K562 (cell line): ENCODE data around the gene RDH5. TPM values are rescaled to one million over a fixed set of nuclear protein-coding genes. Genes with fewer than 3 reads are reported as not detected.

Experiments used
- ARNT ChIP-seq, 2 experiments: fragments of 450-650 bp; IDR thresholded peaks; 2 replicates each; pipeline ENCODE4 v1.6.1; 2016; ENCODE audit warnings: mild to moderate bottlenecking in 1 of 2
- CBFA2T2 ChIP-seq: fragments of 450-650 bp; conservative IDR thresholded peaks from 2 replicates; pipeline ENCODE4 v1.6.1; 2017; ENCODE audit warnings: mild to moderate bottlenecking
- CBFA2T3 ChIP-seq: fragments of 450-650 bp; IDR thresholded peaks from 2 replicates; pipeline ENCODE4 v1.6.1; 2017
- CCNT2 ChIP-seq: IDR thresholded peaks from 2 replicates; pipeline ENCODE4 v1.6.1; 2011; ENCODE audit warnings: borderline replicate concordance, low read depth, mild to moderate bottlenecking, moderate library complexity, mixed read lengths, low read length; ENCODE audit not compliant: insufficient read length; ENCODE audit errors: extremely low read depth
- EP400 ChIP-seq: fragments of 450-650 bp; IDR thresholded peaks from 2 replicates; pipeline ENCODE4 v1.6.1; 2017; ENCODE audit warnings: antibody characterized with exemption, mild to moderate bottlenecking, moderate library complexity
- ID3 ChIP-seq, 2 experiments: fragments of 250-450 bp in 1 of 2; fragments of 450-650 bp in 1 of 2; sonication (Bioruptor Pico) in 1 of 2; IDR thresholded peaks; 2 replicates each; pipeline versions ENCODE4 v1.6.1 to v1.8.0; 2016 to 2021; ENCODE audit warnings: mild to moderate bottlenecking in 2 of 2, moderate library complexity in 2 of 2, missing compliant biosample characterization in 1 of 2, missing genetic modification characterization in 1 of 2
- JUN ChIP-seq, 2 experiments: sonication (generic) in 1 of 2; formaldehyde crosslinking in 1 of 2; IDR thresholded peaks; 2 replicates each; pipeline versions ENCODE4 v1.6.1 to v1.8.0; 2012 to 2022; ENCODE audit warnings: borderline replicate concordance in 2 of 2, mild to moderate bottlenecking in 2 of 2, improper control_type of control experiment in 1 of 2, low read depth in 1 of 2, low read length in 1 of 2, missing genetic modification reagents in 1 of 2
- POLR2AphosphoS5 ChIP-seq: IDR thresholded peaks from 2 replicates; pipeline ENCODE4 v1.6.1; 2011; ENCODE audit warnings: mild to moderate bottlenecking, low read depth, low read length, moderate library complexity; ENCODE audit not compliant: control insufficient read depth, insufficient read depth
- YY1 ChIP-seq, 3 experiments: IDR thresholded peaks; 2 replicates each; pipeline ENCODE4 v1.6.1; 2011; ENCODE audit warnings: low read length in 2 of 3, mild to moderate bottlenecking in 2 of 3, moderate library complexity in 2 of 3, borderline replicate concordance in 1 of 3, control low read depth in 1 of 3, low read depth in 1 of 3; ENCODE audit not compliant: insufficient read depth in 3 of 3, insufficient replicate concordance in 2 of 3, control insufficient read depth in 1 of 3, insufficient read length in 1 of 3; ENCODE audit errors: extremely low read depth in 1 of 3
- ZBTB7A ChIP-seq: IDR thresholded peaks from 2 replicates; pipeline ENCODE4 v1.6.1; 2011; ENCODE audit warnings: low read depth, mild to moderate bottlenecking, low read length, moderate library complexity, borderline replicate concordance; ENCODE audit not compliant: control insufficient read depth
- ZFX ChIP-seq: sonication (generic); formaldehyde crosslinking; IDR thresholded peaks from 2 replicates; pipeline ENCODE4 v1.8.0; 2022; ENCODE audit warnings: mild to moderate bottlenecking, missing genetic modification reagents, moderate library complexity
- ZKSCAN8 ChIP-seq: fragments of 200-800 bp; sonication (Bioruptor generic); IDR thresholded peaks from 2 replicates; pipeline ENCODE4 v1.6.1; 2016; ENCODE audit warnings: missing genetic modification characterization, missing compliant biosample characterization
- ZNF23 ChIP-seq: fragments of 250-450 bp; sonication (Bioruptor Pico); IDR thresholded peaks from 2 replicates; pipeline ENCODE4 v1.4.0; 2020; ENCODE audit warnings: mild to moderate bottlenecking
- ZNF707 ChIP-seq: fragments of 250-450 bp; sonication (Bioruptor Pico); conservative IDR thresholded peaks from 2 replicates; pipeline ENCODE4 v1.8.0; 2022; ENCODE audit warnings: inconsistent platforms, mild to moderate bottlenecking, moderate library complexity
- polyA plus RNA-seq, 8 experiments: library from polyadenylated mRNA; depleted of rRNA in 4 of 8; stranded (reverse) in 5 of 8; unstranded in 3 of 8; fragments of >200 nt; fragmentation: Nextera tagmentation in 2 of 8; fragmentation: Illumina TruSeq in 1 of 8; extraction: Ambion mirVana in 2 of 8; extraction: Trizol in 1 of 8; gene quantifications; 2 replicates each; pipeline versions ENCODE4 v1.2.1 to v1.2.3, GENCODE V29; 2011 to 2014; ENCODE audit warnings: inconsistent platforms in 1 of 8, missing spikeins in 1 of 8
- total RNA-seq, 7 experiments: library from RNA; depleted of rRNA in 6 of 7; stranded (reverse); fragments of >200 nt in 6 of 7; fragmentation: Illumina TruSeq in 2 of 7; extraction: Trizol in 2 of 7; gene quantifications; 2 replicates each; pipeline versions ENCODE4 v1.2.1 to v1.2.3, GENCODE V29; 2011 to 2021; ENCODE audit warnings: low replicate concordance in 1 of 7
- TF ChIP-seq, protein P1 (sequence below): sonication (generic); formaldehyde crosslinking; IDR thresholded peaks from 2 replicates; pipeline ENCODE4 v1.8.0; 2023; ENCODE audit warnings: missing genetic modification reagents, mild to moderate bottlenecking, borderline replicate concordance
- TF ChIP-seq, protein P2 (sequence below): fragments of 200-400 bp; formaldehyde crosslinking; IDR thresholded peaks from 2 replicates; pipeline ENCODE4 v1.6.1; 2017; ENCODE audit warnings: mild to moderate bottlenecking, low read depth, low read length, moderate library complexity

RDH5 gene
- total and polyA plus RNA-seq, 9 of the 15 experiments (the other 6 are each of a cell fraction or from before 2014, with no cell fraction given) = 0.28 to 2.0 (median 1.1) TPM; not detected in 1

DNA sequence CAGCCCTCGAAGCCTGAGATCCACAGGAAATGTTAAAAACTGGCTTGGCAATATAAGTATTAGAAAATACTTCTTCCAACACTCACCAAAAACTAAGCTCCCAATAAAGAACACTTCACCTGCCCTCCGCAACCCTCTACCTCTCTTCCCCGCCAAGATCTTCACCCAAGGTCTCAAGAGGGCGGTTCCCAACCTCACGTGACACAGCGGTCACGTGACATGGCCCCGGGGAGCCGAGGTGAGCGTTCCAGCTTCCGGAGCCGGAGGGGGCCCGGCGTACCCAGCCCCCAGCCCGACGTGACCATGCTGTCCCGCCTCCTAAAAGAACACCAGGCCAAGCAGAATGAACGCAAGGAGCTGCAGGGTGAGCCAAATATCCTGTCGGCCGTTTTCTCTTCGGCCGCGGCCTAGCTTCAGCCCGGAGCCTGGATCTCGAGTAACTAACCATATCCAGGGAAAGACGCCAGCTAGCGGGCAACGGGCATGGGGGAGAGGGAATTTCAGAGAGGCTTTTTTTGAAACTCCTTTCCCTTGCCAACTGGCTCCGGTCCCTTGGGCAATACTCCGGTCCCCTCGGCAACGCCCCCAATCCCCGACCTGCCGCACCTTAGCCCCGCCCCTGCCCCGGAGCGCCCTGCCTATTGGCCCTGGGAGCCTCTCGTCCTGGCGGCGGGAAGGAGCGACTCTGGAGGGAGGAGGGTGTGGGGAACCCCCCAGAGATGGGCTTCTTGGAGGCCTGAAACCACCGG lies 4.2 kb upstream of the RDH5 start, which contains the start of gene BLOC1S1 (continued):
- peak; percentile 8; the same call in 1 of the 2 replicates for TF ChIP-seq CBFA2T3
- TF ChIP-seq, protein P1, sequence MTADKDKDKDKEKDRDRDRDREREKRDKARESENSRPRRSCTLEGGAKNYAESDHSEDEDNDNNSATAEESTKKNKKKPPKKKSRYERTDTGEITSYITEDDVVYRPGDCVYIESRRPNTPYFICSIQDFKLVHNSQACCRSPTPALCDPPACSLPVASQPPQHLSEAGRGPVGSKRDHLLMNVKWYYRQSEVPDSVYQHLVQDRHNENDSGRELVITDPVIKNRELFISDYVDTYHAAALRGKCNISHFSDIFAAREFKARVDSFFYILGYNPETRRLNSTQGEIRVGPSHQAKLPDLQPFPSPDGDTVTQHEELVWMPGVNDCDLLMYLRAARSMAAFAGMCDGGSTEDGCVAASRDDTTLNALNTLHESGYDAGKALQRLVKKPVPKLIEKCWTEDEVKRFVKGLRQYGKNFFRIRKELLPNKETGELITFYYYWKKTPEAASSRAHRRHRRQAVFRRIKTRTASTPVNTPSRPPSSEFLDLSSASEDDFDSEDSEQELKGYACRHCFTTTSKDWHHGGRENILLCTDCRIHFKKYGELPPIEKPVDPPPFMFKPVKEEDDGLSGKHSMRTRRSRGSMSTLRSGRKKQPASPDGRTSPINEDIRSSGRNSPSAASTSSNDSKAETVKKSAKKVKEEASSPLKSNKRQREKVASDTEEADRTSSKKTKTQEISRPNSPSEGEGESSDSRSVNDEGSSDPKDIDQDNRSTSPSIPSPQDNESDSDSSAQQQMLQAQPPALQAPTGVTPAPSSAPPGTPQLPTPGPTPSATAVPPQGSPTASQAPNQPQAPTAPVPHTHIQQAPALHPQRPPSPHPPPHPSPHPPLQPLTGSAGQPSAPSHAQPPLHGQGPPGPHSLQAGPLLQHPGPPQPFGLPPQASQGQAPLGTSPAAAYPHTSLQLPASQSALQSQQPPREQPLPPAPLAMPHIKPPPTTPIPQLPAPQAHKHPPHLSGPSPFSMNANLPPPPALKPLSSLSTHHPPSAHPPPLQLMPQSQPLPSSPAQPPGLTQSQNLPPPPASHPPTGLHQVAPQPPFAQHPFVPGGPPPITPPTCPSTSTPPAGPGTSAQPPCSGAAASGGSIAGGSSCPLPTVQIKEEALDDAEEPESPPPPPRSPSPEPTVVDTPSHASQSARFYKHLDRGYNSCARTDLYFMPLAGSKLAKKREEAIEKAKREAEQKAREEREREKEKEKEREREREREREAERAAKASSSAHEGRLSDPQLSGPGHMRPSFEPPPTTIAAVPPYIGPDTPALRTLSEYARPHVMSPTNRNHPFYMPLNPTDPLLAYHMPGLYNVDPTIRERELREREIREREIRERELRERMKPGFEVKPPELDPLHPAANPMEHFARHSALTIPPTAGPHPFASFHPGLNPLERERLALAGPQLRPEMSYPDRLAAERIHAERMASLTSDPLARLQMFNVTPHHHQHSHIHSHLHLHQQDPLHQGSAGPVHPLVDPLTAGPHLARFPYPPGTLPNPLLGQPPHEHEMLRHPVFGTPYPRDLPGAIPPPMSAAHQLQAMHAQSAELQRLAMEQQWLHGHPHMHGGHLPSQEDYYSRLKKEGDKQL (CRISPR knock-in tag) = no peak
- TF ChIP-seq ID3 (CRISPR knock-in tag; IDR thresholded peaks at IDR 0.05) = no peak
- peak; percentile 46; the same call in 1 of the 2 replicates for TF ChIP-seq ID3 (tag; IDR thresholded peaks at IDR 0.05)
- no peak for TF ChIP-seq ZNF707 (CRISPR knock-in tag)
- TF ChIP-seq EP400 = peak; percentile 83
- TF ChIP-seq ZKSCAN8 (CRISPR knock-in tag) = no peak
- TF ChIP-seq CCNT2 = peak; percentile 30
- peak in 2 of 3 experiments; percentile 35 to 71 for TF ChIP-seq YY1 (IDR thresholded peaks at IDR 0.05; ENCODE audit: borderline replicate concordance in 1 of 3, control insufficient read depth in 1 of 3, extremely low read depth in 1 of 3, insufficient read depth in 3 of 3, insufficient read length in 1 of 3, insufficient replicate concordance in 2 of 3, low read depth in 1 of 3, low read length in 2 of 3)
- TF ChIP-seq, protein P2, sequence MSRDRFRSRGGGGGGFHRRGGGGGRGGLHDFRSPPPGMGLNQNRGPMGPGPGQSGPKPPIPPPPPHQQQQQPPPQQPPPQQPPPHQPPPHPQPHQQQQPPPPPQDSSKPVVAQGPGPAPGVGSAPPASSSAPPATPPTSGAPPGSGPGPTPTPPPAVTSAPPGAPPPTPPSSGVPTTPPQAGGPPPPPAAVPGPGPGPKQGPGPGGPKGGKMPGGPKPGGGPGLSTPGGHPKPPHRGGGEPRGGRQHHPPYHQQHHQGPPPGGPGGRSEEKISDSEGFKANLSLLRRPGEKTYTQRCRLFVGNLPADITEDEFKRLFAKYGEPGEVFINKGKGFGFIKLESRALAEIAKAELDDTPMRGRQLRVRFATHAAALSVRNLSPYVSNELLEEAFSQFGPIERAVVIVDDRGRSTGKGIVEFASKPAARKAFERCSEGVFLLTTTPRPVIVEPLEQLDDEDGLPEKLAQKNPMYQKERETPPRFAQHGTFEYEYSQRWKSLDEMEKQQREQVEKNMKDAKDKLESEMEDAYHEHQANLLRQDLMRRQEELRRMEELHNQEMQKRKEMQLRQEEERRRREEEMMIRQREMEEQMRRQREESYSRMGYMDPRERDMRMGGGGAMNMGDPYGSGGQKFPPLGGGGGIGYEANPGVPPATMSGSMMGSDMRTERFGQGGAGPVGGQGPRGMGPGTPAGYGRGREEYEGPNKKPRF = no peak
- peak; percentile 100 for TF ChIP-seq ZFX (CRISPR knock-in tag)
- peak; percentile 99 for TF ChIP-seq CBFA2T2
- TF ChIP-seq ZNF23 (CRISPR knock-in tag) = no peak
- peak in 1 of 2 experiments; percentile 56; a peak in 1 of 4 replicates for TF ChIP-seq ARNT (IDR thresholded peaks at IDR 0.05)
- TF ChIP-seq ZBTB7A = peak; percentile 52; the same call in 1 of the 2 replicates
- TF ChIP-seq JUN (IDR thresholded peaks at IDR 0.05; ENCODE audit: borderline replicate concordance, low read depth, low read length) = peak; percentile 37; the same call in 1 of the 2 replicates
- TF ChIP-seq JUN (CRISPR knock-in tag; IDR thresholded peaks at IDR 0.05; ENCODE audit: borderline replicate concordance) = no peak
- peak; percentile 53; the same call in 1 of the 2 replicates for TF ChIP-seq POLR2AphosphoS5
